Small intestine (tissue), 7 donors: Measurements from ENCODE around the gene PDHX. TPM values are rescaled to one million over a fixed set of nuclear protein-coding genes. Genes with fewer than 3 reads are reported as not detected.

Source experiments
- DNase-seq, 2 donors: peaks; one replicate each; pipeline versions ENCODE4 v3.0.0 to v3.0.0-alpha.2; 2013
- FAIRE-seq: peaks from 2 replicates; lab custom pipeline; 2012; peaks lifted over from hg19 to GRCh38; lab: Jason Lieb, UNC
- H3K27ac ChIP-seq, 3 donors: one replicate each; pipeline ENCODE4 v1.5.1; 2013; ENCODE audit warnings: low read length in 2 of 3, mild to moderate bottlenecking in 2 of 3, control low read depth in 1 of 3, inconsistent platforms in 1 of 3, low read depth in 1 of 3, moderate library complexity in 1 of 3
- H3K27me3 ChIP-seq, 3 donors: one replicate each; pipeline ENCODE4 v1.6.1; 2013; ENCODE audit warnings: low read length in 3 of 3, inconsistent platforms in 1 of 3; ENCODE audit not compliant: control insufficient read depth in 3 of 3, insufficient read depth in 3 of 3
- H3K36me3 ChIP-seq, 3 donors: one replicate each; pipeline ENCODE4 v1.6.1; 2013; ENCODE audit warnings: low read length in 3 of 3, inconsistent platforms in 1 of 3, low read depth in 1 of 3, mild to moderate bottlenecking in 1 of 3, moderate library complexity in 1 of 3; ENCODE audit not compliant: control insufficient read depth in 3 of 3, insufficient read depth in 2 of 3
- H3K4me1 ChIP-seq, 3 donors: one replicate each; pipeline ENCODE4 v1.6.1; 2013; ENCODE audit warnings: low read length in 2 of 3, inconsistent platforms in 1 of 3, low read depth in 1 of 3, mild to moderate bottlenecking in 1 of 3, moderate library complexity in 1 of 3; ENCODE audit not compliant: control insufficient read depth in 3 of 3, insufficient read depth in 2 of 3
- H3K4me3 ChIP-seq, 3 donors: one replicate each; pipeline ENCODE4 v1.5.1; 2013; ENCODE audit warnings: low read length in 3 of 3, control low read depth in 1 of 3, inconsistent platforms in 1 of 3, low read depth in 1 of 3, mild to moderate bottlenecking in 1 of 3, moderate library complexity in 1 of 3
- H3K9me3 ChIP-seq, 2 donors: one replicate each; pipeline ENCODE4 v1.6.1; 2013; ENCODE audit warnings: low read depth in 1 of 2, low read length in 1 of 2; ENCODE audit not compliant: control insufficient read depth in 2 of 2, insufficient read depth in 1 of 2
- WGBS, 3 donors: extraction: QIAGEN DNeasy Blood & Tissue Kit; methylation state at CpG; one replicate each; pipeline ENCODE4 v1.1.7; 2013; 5-methylcytosine and 5-hydroxymethylcytosine counted together
- polyA plus RNA-seq, 4 donors: library from polyadenylated mRNA; stranded (reverse) in 3 of 4; unstranded in 1 of 4; fragments of 200-250 nt in 3 of 4; fragments of 120-200 nt in 1 of 4; gene quantifications; one replicate each; pipeline versions ENCODE4 v1.2.1 to v1.2.3, GENCODE V29; 2013
- donor health status: healthy with polysubstance abuse.
- donor health status: control.
- donor health status: control.
- donor health status: Bipolar disorder and iron deficiency.
- donor health status: healthy.

Gene PDHX
- polyA plus RNA-seq, 4 donors: 15.7 to 29.0 (median 26.1) TPM

DNA sequence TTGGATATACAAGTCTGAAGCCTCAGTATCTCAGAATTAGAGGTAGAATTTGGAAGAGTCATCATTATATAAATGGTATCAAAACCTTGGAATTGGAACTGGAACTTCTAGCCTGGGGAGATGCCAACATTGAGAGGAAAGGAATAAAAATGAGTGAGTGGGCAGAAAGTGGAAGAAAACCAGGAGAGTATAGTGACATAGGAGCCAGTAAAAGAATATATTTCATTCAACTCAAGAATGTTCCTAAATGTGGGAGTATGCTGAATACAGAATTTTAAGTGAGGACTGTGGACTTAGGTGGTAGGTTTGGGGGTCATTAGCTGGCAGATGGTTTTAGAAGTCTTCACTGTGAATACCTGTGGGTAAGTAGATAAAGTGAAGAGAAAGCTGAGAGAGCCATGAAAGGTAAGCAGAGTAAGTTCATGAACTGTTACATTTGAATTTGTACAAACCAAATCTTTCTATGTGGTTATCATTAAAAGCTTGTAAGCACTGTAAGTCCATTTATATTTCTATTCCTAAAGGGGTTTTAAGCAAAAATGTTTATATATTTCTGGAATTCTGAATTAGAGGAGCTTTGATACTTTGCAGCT is 60.2 kb downstream of the PDHX start:
- Histone ChIP-seq H3K9me3 (peaks cover 0 to 2% of the 10 kb centered on the region in 2 donors), H3K4me3 (no peak overlapping the region), H3K36me3 (peaks cover 0 to 13% (median 2%) of the 10 kb centered on the region in 3 donors), H3K4me1 (no peaks in the 10 kb centered on the region), H3K27me3 (no peaks in the 10 kb centered on the region), H3K27ac (no peak overlapping the region)
- DNase-seq (no peak), FAIRE-seq (no peak)

DNA sequence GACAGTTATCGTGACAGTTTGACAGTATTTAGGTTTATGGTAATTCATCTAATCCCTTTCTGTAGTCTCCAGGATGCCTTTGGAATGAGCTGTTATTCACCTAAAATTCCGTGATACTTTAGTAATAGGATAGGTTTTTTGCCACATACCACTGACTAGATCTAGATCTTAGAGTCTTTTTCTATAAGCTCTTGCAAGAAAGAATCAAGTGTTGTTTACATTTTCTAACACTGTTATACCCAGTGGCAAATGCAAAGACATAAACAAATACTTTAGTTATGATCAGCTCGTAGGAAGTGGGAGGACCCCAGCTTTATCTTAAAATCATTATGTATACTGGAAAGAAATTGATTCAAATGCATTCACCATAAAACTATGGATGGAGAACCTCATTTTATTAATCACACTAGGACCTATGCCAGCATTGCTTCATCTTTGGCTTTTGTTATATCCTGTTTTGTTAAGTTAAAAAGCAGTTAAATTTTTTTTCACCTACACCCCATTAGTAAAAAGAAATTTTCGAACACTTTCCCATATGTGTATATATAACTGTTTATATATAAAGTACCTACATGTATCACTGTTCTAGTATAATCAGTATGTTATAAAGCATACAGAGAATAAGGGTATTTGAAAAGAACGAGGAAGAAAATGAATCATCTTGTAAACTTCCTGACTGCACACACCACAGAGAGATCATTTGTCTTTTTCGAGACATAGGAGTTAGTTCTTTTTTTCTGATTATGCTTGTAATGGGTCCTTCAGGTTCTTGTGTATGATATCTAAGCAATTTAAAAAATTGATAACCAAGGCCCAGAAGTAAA is 60.9 kb downstream of the PDHX start:
- Histone ChIP-seq H3K27ac (no peak overlapping the region), H3K27me3 (no peaks in the 10 kb centered on the region), H3K9me3 (peaks cover 0 to 2% of the 10 kb centered on the region in 2 donors), H3K4me1 (no peaks in the 10 kb centered on the region), H3K36me3 (peaks cover 0 to 11% (median under 1%) of the 10 kb centered on the region in 3 donors), H3K4me3 (no peak overlapping the region)
- WGBS, 3 donors: 57 to 64% (median 62%) methylated on average over 6 of the region's 6 CpGs
- FAIRE-seq: no peak
- DNase-seq: no peak

DNA sequence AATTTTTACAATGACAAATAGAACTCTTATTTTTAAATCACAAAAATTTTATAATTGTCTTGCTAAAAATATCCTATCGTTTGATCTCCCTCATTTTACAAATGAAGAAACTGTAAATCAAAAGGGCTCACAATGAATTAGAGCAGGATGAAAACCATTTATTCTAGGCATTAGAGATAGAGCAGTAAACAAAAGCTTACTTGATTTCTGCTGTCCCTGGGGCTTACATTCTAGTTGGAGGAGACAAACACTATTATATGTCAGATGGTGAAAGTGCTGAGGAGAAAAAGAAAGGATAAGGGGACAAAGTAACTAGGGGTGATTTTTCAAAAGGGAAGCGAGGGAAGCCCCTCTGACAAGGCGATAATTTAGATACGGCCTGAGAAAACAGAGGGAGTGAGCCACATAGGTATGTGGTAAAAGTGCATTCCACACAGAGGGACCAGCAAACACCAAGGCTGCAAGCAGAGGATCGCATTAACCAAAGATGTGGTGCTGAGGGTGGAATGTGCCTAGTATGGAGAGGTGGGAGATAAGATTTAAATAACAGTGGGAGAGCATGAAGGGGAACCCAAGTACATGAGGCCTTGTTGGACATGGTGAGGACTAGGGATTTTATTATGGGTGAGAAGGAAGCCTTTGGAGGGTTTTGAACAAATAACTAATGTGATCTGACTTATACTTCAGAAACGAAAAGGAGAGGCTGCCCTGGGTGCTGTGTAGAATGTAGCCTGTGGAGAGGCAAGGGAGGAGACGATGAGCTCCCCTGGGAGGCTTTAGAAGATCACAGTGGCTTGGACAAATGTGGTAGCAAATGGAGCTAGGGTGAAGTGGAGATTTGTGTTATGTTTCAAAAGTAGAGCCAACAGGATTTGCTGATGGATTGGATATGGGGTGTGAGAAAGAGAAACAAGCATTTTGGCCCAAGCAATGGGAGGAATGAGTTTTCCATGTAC is 62.1 kb downstream of the PDHX start:
- H3K27ac ChIP-seq: no peak overlapping the region
- H3K4me1 ChIP-seq: no peaks in the 10 kb centered on the region
- H3K4me3 ChIP-seq: no peak overlapping the region
- no peaks in the 10 kb centered on the region for H3K27me3 ChIP-seq
- peaks cover 0 to 9% (median 0%) of the 10 kb centered on the region in 3 donors for H3K36me3 ChIP-seq
- FAIRE-seq (no peak), DNase-seq (no peak)
- 91 to 96% (median 94%) methylated on average over 7 of the region's 7 CpGs for WGBS, 3 donors
- H3K9me3 ChIP-seq: peaks cover 0 to 2% of the 10 kb centered on the region in 2 donors

DNA sequence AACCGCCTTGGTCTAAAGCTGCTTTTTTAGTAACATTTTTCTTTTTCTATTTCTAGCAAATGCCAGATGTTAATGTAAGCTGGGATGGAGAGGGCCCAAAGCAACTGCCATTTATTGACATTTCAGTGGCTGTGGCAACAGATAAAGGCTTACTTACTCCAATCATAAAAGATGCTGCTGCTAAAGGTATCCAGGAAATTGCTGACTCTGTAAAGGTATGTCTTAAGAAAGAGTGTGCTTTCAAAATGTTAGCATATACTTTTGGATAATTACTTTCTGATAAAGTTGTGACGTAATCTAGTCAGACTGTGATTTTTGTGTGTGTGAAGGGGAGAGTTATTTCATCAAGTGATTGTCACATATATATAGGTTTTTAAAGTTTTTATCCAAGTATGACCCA is 68.1 kb downstream of the PDHX start:
- DNase-seq (no peak), FAIRE-seq (no peak)
- Histone ChIP-seq H3K27me3 (no peaks in the 10 kb centered on the region), H3K4me3 (no peak overlapping the region), H3K4me1 (no peaks in the 10 kb centered on the region), H3K27ac (no peak overlapping the region), H3K36me3 (peaks cover 2 to 11% (median 3%) of the 10 kb centered on the region in 3 donors), H3K9me3 (peaks cover 0 to 2% of the 10 kb centered on the region in 2 donors)
- 96 to 99% (median 96%) methylated on average over 2 of the region's 2 CpGs for WGBS, 3 donors

DNA sequence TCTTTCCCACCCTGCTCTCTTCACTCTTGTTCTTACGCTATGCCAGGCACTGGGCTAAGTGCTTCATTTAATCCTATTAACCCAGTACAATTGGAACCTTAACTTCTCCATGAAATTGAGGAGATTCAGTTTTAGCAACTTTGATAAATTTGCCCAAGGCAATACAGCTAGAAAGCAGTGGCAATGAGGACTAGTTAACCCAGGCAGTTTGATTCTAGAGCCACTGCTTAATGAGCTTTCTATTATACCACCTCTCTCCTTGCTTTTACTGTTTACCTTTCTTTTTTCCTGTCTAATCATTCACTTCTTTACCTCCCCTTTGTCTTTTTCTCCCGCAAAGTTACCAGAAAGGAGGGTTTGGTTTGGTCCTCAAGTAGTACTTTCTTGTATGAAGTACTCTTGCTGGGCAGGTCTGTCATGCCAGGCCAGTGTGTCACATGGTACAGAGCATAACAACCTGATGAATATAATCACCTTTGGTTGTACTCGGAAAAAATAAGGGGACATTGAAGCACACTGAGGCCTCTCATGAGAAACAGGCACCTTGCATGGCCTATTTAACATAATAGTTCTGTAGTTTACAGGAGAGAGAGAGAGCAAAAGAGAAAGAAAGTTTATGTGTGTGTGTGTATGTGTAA is 70.6 kb downstream of the PDHX start:
- no peaks in the 10 kb centered on the region for H3K9me3 ChIP-seq
- H3K27ac ChIP-seq: no peak overlapping the region
- H3K27me3 ChIP-seq: no peaks in the 10 kb centered on the region
- no peak overlapping the region for H3K4me3 ChIP-seq
- no peak for FAIRE-seq
- H3K36me3 ChIP-seq: peaks cover 2 to 11% (median 3%) of the 10 kb centered on the region in 3 donors
- DNase-seq: no peak
- H3K4me1 ChIP-seq: no peaks in the 10 kb centered on the region
- 91 to 94% (median 92%) methylated on average over 3 of the region's 3 CpGs for WGBS, 3 donors

DNA sequence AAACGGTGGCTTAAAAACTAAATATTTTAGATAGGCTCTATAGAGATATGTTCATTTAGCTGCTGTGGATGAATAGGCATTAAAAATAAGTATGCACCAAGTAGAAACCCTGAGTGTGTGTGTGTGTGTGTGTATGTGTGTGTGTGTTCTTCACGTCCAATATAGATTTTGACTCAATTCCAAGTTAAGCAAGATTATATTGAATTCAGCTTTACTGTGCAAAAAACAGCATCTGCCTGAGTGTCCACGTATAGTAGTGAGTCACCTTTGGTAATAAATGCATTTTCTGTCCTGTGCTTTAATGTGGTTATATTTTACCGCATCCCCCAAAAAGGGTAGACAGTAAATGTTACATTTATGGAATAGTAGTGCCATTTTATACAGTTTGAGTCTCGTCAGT is 71.2 kb downstream of the PDHX start:
- H3K27ac ChIP-seq: no peak overlapping the region
- WGBS, 3 donors: 72 to 80% (median 76%) methylated on average over 5 of the region's 5 CpGs
- no peak for DNase-seq
- no peak for FAIRE-seq
- H3K4me1 ChIP-seq: no peaks in the 10 kb centered on the region
- H3K9me3 ChIP-seq: no peaks in the 10 kb centered on the region
- H3K27me3 ChIP-seq: no peaks in the 10 kb centered on the region
- no peak overlapping the region for H3K4me3 ChIP-seq
- H3K36me3 ChIP-seq: peaks cover 2 to 11% (median 3%) of the 10 kb centered on the region in 3 donors

DNA sequence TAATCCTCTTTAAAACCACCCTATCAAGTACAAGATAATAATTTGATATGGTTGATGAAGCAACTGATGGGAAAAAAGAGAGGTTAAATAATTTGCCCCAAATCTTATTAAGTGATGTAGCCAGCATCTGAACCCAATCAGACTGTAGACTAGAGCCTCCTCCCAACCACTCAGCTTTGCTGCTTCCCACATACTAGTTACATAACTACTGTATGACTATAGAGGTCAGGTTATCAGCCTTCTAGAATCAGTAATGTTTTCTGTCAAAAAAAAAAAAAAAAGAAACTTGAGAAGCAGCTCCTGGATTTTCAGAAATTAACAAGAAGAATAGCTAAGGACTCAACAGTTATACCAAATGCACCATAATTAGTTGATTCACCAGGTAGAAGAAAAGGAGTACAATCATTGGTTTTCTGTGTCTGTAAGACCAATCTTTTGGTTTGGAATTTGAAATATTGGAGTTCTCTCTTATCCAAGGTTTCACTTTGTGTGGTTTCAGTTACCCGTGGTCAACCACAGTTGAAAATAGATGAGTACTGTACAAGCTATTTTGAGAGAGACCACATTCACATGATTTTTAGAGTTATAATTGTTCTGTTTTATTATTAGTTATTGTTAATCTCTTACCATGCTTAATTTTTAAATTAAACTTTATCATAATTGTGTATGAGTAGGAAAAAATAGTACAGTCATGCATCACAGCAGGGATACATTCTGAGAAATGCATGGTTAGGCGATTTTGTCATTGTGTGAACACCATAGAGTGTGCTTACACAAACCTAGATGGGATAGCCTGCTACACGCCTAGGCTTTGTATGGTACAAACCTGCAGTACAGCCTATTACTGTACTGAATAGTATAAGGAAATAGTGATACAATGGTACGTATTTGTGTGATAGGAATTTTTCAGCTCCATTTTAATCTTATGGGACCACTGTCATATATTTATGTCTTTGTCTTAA is 72.2 kb downstream of the PDHX start:
- no peak for DNase-seq
- Histone ChIP-seq H3K4me3 (no peak overlapping the region), H3K27ac (no peak overlapping the region), H3K9me3 (no peaks in the 10 kb centered on the region), H3K27me3 (no peaks in the 10 kb centered on the region), H3K4me1 (no peaks in the 10 kb centered on the region), H3K36me3 (peaks cover 2 to 11% (median 3%) of the 10 kb centered on the region in 3 donors)
- 87 to 94% (median 88%) methylated on average over 4 of the region's 4 CpGs for WGBS, 3 donors
- FAIRE-seq: no peak
